ENCODE measurements around the gene COG1. TPM values are rescaled to one million over a fixed set of nuclear protein-coding genes. Genes with fewer than 3 reads are reported as not detected.

The COG1 gene
- total and polyA plus RNA-seq, 9 of the 15 experiments (the other 6 are each of a cell fraction or from before 2014, with no cell fraction given), result 9.5 to 26.8 (median 12.9) TPM

- no peak for TF ChIP-seq CHD7 (IDR thresholded peaks at IDR 0.05; ENCODE audit: low read depth, low read length)
- TF ChIP-seq CUX1 (CRISPR knock-in tag; IDR thresholded peaks at IDR 0.05), result no peak
- TF ChIP-seq SIN3B (IDR thresholded peaks at IDR 0.05; ENCODE audit: low read depth), result no peak
- TF ChIP-seq PRDM10 (IDR thresholded peaks at IDR 0.05; ENCODE audit: partially characterized antibody), result no peak
- no peak for TF ChIP-seq BHLHE40 (IDR thresholded peaks at IDR 0.05; ENCODE audit: low read length)
These were observed at the start of gene COG1 (continued) for GRCh38 chr17:73192894-73193701.

Measured in K562 (cell line).